T-helper 1 cell treated with Interleukin-12 subunit alpha and Interleukin-12 subunit beta and Interleukin-4 antibody, amounts not matched to agents 30 μg/mL and 1 μg/mL, for 36 hours (primary cell): ENCODE measurements around the gene CLDN8.

Experiments used
- H3K27ac Mint-ChIP-seq: one replicate; pipeline ENCODE4 v1.8.0; 2021; ENCODE audit warnings: mild to moderate bottlenecking, mixed read lengths
- H3K27me3 Mint-ChIP-seq: one replicate; pipeline ENCODE4 v1.8.0; 2021; ENCODE audit warnings: low read depth, mixed read lengths
- H3K36me3 Mint-ChIP-seq: one replicate; pipeline ENCODE4 v1.8.0; 2021; ENCODE audit warnings: low read depth, mixed read lengths
- H3K4me1 Mint-ChIP-seq: one replicate; pipeline ENCODE4 v1.8.0; 2021; ENCODE audit warnings: low read depth, mixed read lengths
- H3K4me3 Mint-ChIP-seq: one replicate; pipeline ENCODE4 v1.8.0; 2021; ENCODE audit warnings: mild to moderate bottlenecking, moderate library complexity, mixed read lengths
- H3K9me3 Mint-ChIP-seq: one replicate; pipeline ENCODE4 v1.8.0; 2021; ENCODE audit warnings: mixed read lengths

Gene CLDN8

DNA sequence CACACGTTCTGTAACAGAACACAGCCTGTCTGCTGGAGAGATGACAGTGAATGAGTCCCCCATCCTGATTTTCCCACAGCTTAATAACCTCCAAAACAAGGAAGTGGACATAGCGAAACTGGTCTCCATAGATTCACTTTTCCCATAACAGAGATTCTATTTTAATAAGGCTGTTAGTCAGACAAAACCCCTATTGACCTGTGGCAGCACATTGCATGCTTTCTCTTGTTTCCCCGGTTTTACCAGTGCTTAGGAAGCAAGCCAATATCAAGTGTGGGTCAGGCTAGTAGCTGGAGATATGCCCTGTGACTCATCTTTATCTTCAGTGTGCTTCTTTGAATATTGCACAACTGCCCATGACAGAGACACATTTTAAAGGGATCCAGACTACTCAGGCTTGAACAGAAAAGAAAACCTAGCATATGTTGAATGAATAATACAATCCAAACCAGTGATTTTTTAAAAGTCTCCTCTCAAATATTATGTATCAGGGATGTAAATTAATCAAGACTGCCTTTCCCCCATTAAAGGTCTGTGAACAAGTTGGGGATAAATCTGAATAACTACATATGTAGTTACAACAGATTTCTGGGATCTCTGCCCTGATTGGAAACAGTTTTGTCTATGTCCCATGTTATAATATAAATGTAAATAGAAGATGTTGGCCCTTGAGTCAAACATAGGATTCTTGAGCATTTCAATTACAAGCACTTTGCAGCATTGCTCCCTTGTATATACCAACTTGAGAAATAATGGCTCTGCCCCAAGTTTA, 11.9 kb upstream of the CLDN8 start:
- Mint-ChIP-seq H3K36me3 (no peaks in the 10 kb centered on the region), H3K4me3 (no peak overlapping the region), H3K4me1 (no peaks in the 10 kb centered on the region), H3K27ac (no peak overlapping the region), H3K9me3 (no peaks in the 10 kb centered on the region), H3K27me3 (no peaks in the 10 kb centered on the region)

DNA sequence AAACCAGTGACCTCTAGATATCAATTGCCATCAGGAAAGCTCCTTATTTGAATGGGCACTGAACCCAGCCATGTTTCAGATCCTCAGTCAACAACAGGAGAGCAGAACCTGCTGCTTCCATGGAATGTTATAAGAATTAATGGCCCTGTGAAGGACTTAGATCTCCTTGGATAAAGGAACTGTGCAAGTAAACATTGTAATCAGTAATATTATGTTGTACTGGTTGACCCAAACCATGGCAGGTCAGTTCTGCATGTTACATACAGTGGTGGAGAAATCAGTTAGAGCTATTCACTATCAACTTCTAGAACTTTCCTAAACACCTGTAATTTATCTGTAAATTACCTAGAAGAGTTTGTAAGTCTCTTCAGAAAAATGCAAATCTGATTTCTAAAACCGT, 11.2 kb upstream of the CLDN8 start:
- no peak overlapping the region for H3K27ac Mint-ChIP-seq
- no peaks in the 10 kb centered on the region for H3K27me3 Mint-ChIP-seq
- no peaks in the 10 kb centered on the region for H3K36me3 Mint-ChIP-seq
- H3K4me1 Mint-ChIP-seq, result no peaks in the 10 kb centered on the region
- no peaks in the 10 kb centered on the region for H3K9me3 Mint-ChIP-seq
- H3K4me3 Mint-ChIP-seq, result no peak overlapping the region

DNA sequence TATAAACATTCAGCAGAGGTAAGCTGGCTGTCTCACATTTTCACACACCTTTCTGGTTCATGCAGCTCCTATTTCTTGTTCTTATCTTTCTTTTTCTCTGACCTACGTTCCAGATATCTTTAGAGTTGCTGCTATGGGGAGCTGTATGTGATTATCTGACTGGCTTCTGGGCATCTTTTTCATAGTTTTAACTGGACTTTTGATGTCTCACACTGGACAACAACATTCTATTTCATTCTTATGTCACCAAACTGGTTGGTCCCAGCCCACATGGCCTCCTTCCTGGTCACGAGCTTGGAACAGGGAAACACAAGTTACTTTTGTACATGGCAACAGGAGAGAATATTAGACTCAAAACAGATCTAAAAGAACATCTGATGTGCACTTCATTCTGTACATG, 7.7 kb upstream of the CLDN8 start:
- no peaks in the 10 kb centered on the region for H3K27me3 Mint-ChIP-seq
- no peaks in the 10 kb centered on the region for H3K9me3 Mint-ChIP-seq
- H3K27ac Mint-ChIP-seq, result no peak overlapping the region

DNA sequence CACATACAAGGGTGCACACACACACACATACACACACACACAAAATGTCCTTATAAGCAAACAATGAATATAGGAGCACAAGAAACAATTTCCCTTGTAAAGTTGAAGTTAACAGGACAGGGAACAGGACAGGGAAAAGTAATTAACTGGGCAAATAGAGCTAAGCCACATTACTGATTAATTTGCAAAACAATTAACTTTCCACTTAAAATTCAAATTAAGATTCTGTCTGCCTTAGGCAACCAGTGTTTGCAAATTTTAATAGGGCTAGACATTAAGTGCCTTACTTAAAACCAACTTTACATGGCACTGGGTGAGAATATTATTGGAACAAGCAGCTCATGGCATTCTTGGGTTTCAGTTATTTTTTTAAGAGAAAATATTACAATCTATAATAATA, 6.8 kb upstream of the CLDN8 start:
- H3K4me3 Mint-ChIP-seq, result no peak overlapping the region
- no peaks in the 10 kb centered on the region for H3K9me3 Mint-ChIP-seq
- H3K27me3 Mint-ChIP-seq, result no peaks in the 10 kb centered on the region
- H3K27ac Mint-ChIP-seq, result no peak overlapping the region
- no peaks in the 10 kb centered on the region for H3K4me1 Mint-ChIP-seq
- H3K36me3 Mint-ChIP-seq, result no peaks in the 10 kb centered on the region

More for the DNA sequence above, 7.7 kb upstream of the CLDN8 start:
- Mint-ChIP-seq H3K4me1 (no peaks in the 10 kb centered on the region), H3K4me3 (no peak overlapping the region), H3K36me3 (no peaks in the 10 kb centered on the region)

DNA sequence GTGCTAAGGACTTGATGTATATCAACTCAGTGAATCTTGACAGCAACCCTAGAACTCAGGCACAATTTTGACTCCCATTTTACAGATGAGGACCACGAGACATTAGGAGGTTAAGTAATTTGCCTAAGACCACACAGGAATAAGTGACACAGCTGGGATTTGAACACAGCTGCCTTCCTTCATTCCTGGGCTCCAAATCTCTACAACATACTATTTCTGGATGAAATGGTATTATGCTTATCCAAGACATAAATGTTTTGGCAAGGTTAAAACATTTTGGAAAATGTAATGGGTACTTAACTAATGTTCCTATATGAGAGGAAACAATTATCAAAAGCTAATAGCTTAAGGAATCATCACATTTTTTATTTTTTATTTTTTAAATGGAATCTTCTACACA, 4.8 kb downstream of the CLDN8 start:
- Mint-ChIP-seq H3K4me3 (no peak overlapping the region), H3K36me3 (no peaks in the 10 kb centered on the region), H3K27me3 (no peaks in the 10 kb centered on the region), H3K4me1 (no peaks in the 10 kb centered on the region), H3K27ac (no peak overlapping the region), H3K9me3 (no peaks in the 10 kb centered on the region)

DNA sequence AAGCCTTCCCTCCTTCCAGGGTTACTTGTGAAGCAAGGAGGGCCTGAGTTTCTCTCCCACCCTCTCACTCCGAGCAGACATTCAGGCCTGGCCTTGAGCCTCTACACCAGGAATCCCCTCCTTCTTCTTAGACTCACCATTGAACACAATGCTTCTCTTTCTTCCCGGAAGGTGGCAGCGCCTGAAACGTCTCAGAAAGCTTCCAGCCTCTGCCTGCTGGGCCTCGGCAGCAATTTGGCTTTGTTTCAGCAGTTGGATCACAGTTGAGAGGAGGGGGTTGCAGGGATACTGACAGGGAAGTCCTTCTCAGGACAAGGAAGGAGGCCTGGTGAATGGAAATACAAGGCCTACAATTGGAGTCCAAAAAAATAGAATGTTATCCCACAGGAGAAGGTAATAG, 6.3 kb downstream of the CLDN8 start:
- H3K27ac Mint-ChIP-seq, result no peak overlapping the region
- H3K4me1 Mint-ChIP-seq, result no peaks in the 10 kb centered on the region
- H3K27me3 Mint-ChIP-seq, result no peaks in the 10 kb centered on the region
- H3K4me3 Mint-ChIP-seq, result no peak overlapping the region
- no peaks in the 10 kb centered on the region for H3K36me3 Mint-ChIP-seq
- H3K9me3 Mint-ChIP-seq, result no peaks in the 10 kb centered on the region

DNA sequence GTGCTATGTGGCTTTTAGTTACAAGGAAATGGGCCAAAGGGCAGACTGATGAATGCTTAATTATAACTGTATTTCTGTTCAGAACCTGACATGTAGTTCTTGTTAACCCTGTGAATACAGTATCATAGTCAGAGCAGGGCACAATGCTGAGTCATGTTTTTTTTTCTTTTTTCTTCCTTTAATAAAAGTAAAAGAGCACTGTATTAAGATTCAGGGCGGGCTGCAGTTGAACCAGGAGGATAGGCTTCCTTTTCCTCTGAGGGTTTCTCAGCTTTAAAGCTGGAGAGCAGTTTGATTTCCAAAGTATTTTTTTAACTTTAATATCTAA, 8.7 kb downstream of the CLDN8 start:
- H3K27ac Mint-ChIP-seq, result no peak overlapping the region
- H3K36me3 Mint-ChIP-seq, result no peaks in the 10 kb centered on the region
- no peaks in the 10 kb centered on the region for H3K4me1 Mint-ChIP-seq
- no peak overlapping the region for H3K4me3 Mint-ChIP-seq
- no peaks in the 10 kb centered on the region for H3K9me3 Mint-ChIP-seq
- no peaks in the 10 kb centered on the region for H3K27me3 Mint-ChIP-seq

DNA sequence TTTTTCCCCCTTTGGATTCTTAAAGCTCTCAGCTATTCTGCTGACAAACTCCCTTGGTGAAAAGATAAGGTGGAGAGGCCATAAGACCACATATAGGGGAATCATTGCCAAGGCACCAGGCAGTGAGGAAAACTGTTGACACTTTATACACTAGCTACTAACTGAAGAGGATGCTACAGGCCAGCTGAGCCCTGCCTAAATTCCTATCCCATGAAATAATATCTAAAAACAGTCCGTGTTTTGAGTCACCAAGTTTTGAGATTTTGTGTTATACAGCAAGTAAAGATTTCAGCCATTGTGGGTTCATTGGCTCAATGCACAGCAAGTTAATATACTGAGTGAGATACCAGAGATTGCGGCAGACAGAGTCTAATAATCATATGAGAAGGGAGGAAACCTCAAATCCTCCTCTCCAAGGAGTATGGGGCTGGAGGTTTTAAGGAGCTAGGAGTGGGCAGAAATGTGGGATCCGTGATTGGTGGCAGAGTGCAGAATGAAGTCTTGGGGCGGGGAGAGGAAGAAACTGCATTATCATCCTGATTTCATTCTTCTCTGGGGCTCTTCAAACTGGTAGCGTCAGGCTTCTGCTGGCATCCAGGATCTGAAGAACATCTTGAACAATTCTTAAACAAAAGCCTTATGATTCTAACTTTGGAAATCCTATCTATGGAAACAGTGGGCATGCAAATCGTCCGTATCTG, 9.2 kb downstream of the CLDN8 start:
- no peak overlapping the region for H3K27ac Mint-ChIP-seq

DNA sequence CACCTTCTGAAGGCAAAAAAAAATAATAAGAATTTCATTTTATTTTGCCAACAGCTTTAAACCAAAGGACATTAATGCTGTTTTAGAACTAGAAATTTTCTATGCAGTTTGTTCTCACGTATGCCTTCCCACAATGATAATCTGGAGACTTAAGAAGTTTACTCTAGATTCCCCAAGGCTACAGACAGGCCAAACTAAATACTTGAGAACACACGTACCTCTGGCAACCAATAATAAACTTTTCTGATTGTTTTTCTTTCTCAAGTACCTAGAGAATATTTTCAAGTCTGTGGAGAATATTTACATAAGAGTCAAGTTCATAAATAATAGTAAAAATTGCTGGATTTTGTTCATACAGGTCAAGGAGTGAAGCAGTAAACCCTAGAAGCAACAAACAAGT, 15.9 kb downstream of the CLDN8 start:
- H3K9me3 Mint-ChIP-seq, result no peaks in the 10 kb centered on the region
- no peaks in the 10 kb centered on the region for H3K27me3 Mint-ChIP-seq
- H3K36me3 Mint-ChIP-seq, result no peaks in the 10 kb centered on the region
- no peaks in the 10 kb centered on the region for H3K4me1 Mint-ChIP-seq
- no peak overlapping the region for H3K27ac Mint-ChIP-seq
- H3K4me3 Mint-ChIP-seq, result no peak overlapping the region

More for the DNA sequence above, 9.2 kb downstream of the CLDN8 start:
- H3K9me3 Mint-ChIP-seq, result no peaks in the 10 kb centered on the region
- H3K4me1 Mint-ChIP-seq, result no peaks in the 10 kb centered on the region
- H3K36me3 Mint-ChIP-seq, result no peaks in the 10 kb centered on the region
- no peak overlapping the region for H3K4me3 Mint-ChIP-seq
- H3K27me3 Mint-ChIP-seq, result no peaks in the 10 kb centered on the region

DNA sequence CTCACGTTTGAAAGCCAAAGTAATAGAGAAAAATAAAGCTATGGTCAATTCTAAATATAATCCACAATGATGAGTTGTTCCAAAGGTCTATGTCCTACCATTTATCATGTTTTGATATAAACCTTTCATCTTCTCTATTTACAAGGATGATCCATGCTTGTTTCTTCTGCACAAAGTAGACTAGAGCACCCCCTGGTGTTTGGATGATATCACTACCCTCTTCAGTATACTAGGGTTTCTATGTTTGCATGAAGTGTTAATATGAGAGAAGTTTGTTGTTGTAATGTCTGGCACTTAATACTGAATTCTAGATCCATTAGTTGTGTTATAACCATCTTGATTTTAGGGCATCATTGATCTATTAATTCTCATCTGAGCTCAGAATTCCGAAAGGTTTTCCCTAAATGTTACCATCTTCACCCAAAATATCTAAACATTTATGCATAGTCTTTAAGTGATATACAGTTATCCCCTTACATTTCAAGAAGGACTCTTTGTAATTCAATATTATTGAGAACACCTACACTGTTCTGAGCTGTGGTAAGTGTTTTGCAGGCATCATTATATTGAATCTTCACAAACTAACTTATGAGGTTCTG, 21.1 kb downstream of the CLDN8 start:
- Mint-ChIP-seq H3K9me3 (no peaks in the 10 kb centered on the region), H3K4me3 (no peak overlapping the region), H3K36me3 (no peaks in the 10 kb centered on the region), H3K4me1 (no peaks in the 10 kb centered on the region), H3K27me3 (no peaks in the 10 kb centered on the region), H3K27ac (no peak overlapping the region)

DNA sequence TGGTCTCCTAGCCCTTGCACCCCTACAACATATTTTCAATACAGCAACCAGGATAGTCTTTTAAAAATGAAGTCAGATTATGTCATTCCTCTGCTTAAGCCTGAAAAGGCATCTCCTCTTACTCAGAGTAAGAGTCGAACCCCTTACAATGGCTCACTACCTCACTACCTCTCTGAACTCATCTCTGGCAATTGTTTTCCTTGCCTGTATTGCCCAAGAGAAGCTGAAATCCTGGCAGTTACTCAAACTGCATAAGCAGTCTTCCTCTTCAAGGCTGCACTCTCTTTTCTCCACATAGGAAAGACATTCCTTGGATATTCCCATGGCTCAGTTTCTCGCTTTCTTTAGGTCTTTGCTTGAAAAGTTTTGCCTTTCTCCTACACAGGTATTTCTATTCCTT, 22.7 kb downstream of the CLDN8 start:
- Mint-ChIP-seq H3K36me3 (no peaks in the 10 kb centered on the region), H3K4me3 (no peak overlapping the region), H3K27me3 (no peaks in the 10 kb centered on the region), H3K4me1 (no peaks in the 10 kb centered on the region), H3K9me3 (no peaks in the 10 kb centered on the region), H3K27ac (no peak overlapping the region)

DNA sequence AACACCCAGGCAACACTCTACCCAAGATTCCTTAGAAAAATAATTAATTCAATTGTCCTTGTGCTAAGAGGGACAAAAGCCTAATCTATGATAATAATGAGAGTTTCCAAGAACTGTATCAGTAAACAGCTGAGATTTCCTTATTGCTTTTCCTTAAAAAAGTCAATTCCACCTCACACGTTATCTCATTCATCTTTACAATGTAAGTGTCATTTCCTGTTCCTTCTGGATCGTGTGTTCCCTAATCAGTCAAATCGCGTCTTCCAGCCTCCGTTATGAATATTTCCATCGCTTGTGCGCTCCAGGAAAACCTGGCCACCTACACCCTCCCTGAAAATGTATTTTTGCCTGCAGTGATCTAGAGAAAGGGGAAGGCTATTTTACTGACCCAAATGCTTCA, 25.3 kb downstream of the CLDN8 start:
- Mint-ChIP-seq H3K4me1 (no peaks in the 10 kb centered on the region), H3K27me3 (no peaks in the 10 kb centered on the region)

DNA sequence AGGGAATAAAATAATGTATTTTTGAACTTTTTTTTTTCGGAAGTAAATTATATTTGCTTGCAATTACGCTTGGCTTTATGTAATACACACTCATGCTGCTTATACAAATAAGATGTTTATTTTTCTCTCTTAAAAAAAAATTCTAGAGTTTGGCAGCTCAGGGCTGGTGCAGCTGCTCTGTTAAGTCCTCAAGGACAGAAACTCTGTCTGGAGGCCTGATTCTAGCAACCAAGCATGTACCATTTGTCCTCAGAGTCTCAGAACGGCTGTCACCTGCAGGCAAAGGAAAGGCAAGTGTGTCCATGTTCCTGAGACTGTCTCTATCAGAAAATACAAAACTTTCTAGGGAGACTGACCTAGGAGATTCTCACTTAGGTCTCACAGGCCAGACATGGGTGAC, 26.1 kb downstream of the CLDN8 start:
- Mint-ChIP-seq H3K4me3 (no peak overlapping the region), H3K27me3 (no peaks in the 10 kb centered on the region)

More for the DNA sequence above, 25.3 kb downstream of the CLDN8 start:
- Mint-ChIP-seq H3K27ac (no peak overlapping the region), H3K9me3 (no peaks in the 10 kb centered on the region), H3K36me3 (no peaks in the 10 kb centered on the region), H3K4me3 (no peak overlapping the region)

DNA sequence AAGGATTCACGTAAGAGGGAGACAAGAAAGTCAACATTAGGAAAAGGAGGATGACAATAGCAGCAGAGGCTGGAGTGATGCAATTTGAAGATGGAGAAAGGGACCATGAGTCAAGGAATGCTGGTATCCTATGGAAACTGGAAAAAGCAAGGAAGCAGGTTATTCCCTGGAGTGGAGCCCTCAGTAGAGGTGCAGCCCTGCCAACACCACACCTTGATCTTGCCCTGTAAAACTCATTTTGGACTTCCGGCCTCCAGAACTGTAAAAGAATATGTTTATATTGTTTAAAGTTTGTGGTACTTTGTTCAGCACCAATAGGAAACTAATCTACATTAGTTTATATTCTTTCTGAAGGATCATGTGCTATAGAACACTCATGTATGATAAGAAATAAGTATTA, 29.7 kb downstream of the CLDN8 start:
- Mint-ChIP-seq H3K27me3 (no peaks in the 10 kb centered on the region), H3K36me3 (no peaks in the 10 kb centered on the region)

More for the DNA sequence above, 26.1 kb downstream of the CLDN8 start:
- no peaks in the 10 kb centered on the region for H3K36me3 Mint-ChIP-seq
- H3K4me1 Mint-ChIP-seq, result no peaks in the 10 kb centered on the region
- H3K27ac Mint-ChIP-seq, result no peak overlapping the region
- no peaks in the 10 kb centered on the region for H3K9me3 Mint-ChIP-seq

DNA sequence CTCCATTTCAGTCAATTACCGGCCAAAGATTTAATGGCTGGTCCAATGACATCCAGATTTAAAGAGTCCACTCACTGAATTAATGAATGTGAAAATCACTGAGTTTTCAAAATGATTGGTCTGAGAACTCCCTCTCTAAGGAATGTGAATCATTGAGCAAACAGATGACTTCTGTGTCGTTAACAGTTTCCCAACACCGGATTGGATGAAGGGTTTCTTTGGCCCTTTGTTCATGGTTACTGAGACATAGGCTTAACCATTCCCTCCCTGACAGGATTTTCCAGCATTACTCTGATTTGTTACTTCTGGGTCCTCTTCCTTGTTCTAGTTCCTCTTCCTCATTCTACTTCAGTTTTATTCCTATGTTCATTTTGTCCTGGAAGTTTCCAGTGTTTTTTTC, 47.8 kb downstream of the CLDN8 start:
- Mint-ChIP-seq H3K4me1 (no peaks in the 10 kb centered on the region), H3K27ac (no peak overlapping the region), H3K36me3 (no peaks in the 10 kb centered on the region), H3K27me3 (no peaks in the 10 kb centered on the region), H3K4me3 (no peak overlapping the region), H3K9me3 (no peaks in the 10 kb centered on the region)

More for the DNA sequence above, 29.7 kb downstream of the CLDN8 start:
- Mint-ChIP-seq H3K9me3 (no peaks in the 10 kb centered on the region), H3K4me1 (no peaks in the 10 kb centered on the region), H3K27ac (no peak overlapping the region), H3K4me3 (no peak overlapping the region)
